A673 (cell line): ENCODE results near the gene C19orf73. TPM values are rescaled to one million over a fixed set of nuclear protein-coding genes. Genes with fewer than 3 reads are reported as not detected.

Source experiments
- BruUV-seq: library from RNA; stranded (reverse); fragments of 400-500 nt; replicated peaks from 2 replicates; lab custom pipeline; 2021; lab: Mats Ljungman, UMichigan
- CTCF ChIA-PET: fragments of 300-600 bp; sonication (Branson Sonifier 250); formaldehyde crosslinking; loops from one replicate; lab custom pipeline; 2022; ENCODE audit warnings: antibody characterized with exemption; lab: Charles Lee
- POLR2A ChIA-PET: fragments of 300-600 bp; sonication (Branson Sonifier 250); formaldehyde crosslinking; loops from one replicate; lab custom pipeline; 2022; ENCODE audit warnings: antibody characterized with exemption; ENCODE audit not compliant: low non-redundant PET; lab: Charles Lee
- DNase-seq: peaks from one replicate; pipeline ENCODE4 v3.0.0-alpha.2; 2015; ENCODE audit warnings: low spot score
- H3K27ac ChIP-seq: fragments of 200-600 bp; sonication (generic); 2 replicates; pipeline ENCODE4 v1.5.1; 2016; ENCODE audit warnings: mixed run types, low read depth, mild to moderate bottlenecking, mixed read lengths, antibody characterized with exemption, low read length; ENCODE audit not compliant: poor library complexity, severe bottlenecking
- H3K27me3 ChIP-seq: fragments of 200-600 bp; sonication (generic); replicated peaks from 2 replicates; pipeline ENCODE4 v1.6.1; 2017; ENCODE audit warnings: mixed run types, low read depth, mild to moderate bottlenecking, mixed read lengths, antibody characterized with exemption, low read length; ENCODE audit not compliant: insufficient read depth, poor library complexity
- H3K36me3 ChIP-seq: fragments of 200-600 bp; sonication (generic); 2 replicates; pipeline ENCODE4 v1.6.1; 2016; ENCODE audit warnings: mixed run types, mild to moderate bottlenecking, mixed read lengths, antibody characterized with exemption, low read length; ENCODE audit not compliant: insufficient read depth, poor library complexity, severe bottlenecking
- H3K4me1 ChIP-seq: fragments of 200-600 bp; sonication (generic); 2 replicates; pipeline ENCODE4 v1.6.1; 2017; ENCODE audit warnings: mixed run types, mild to moderate bottlenecking, mixed read lengths, antibody characterized with exemption, low read length; ENCODE audit not compliant: insufficient read depth, poor library complexity, severe bottlenecking
- H3K4me3 ChIP-seq: fragments of 200-600 bp; sonication (generic); 2 replicates; pipeline ENCODE4 v1.5.1; 2016; ENCODE audit warnings: low read depth, mixed run types, mild to moderate bottlenecking, mixed read lengths, low read length; ENCODE audit not compliant: poor library complexity, severe bottlenecking
- H3K9me3 ChIP-seq: fragments of 200-600 bp; sonication (generic); 2 replicates; pipeline ENCODE4 v1.6.1; 2016; ENCODE audit warnings: mixed run types, low read depth, mild to moderate bottlenecking, mixed read lengths, antibody characterized with exemption, low read length; ENCODE audit not compliant: poor library complexity, severe bottlenecking
- CTCF ChIP-seq: fragments of 300-800, 200-600 bp; sonication (generic); conservative IDR thresholded peaks from 2 replicates; pipeline ENCODE4 v1.5.1; 2017; ENCODE audit warnings: low read depth, mild to moderate bottlenecking, antibody characterized with exemption, low read length, moderate library complexity, mixed read lengths
- EZH2 ChIP-seq: fragments of 200-600 bp; sonication (generic); IDR thresholded peaks from 2 replicates; pipeline ENCODE4 v1.6.1; 2017; ENCODE audit warnings: borderline replicate concordance, low read depth, mild to moderate bottlenecking, mixed read lengths, antibody characterized with exemption, low read length; ENCODE audit not compliant: poor library complexity, severe bottlenecking
- intact Hi-C: fragments of 100-400 bp; cut with micrococcal nuclease; formaldehyde crosslinking; loops from one replicate; pipeline ENCODE4 v1.10.0; 2022; ENCODE audit not compliant: unreplicated experiment
- total RNA-seq: library from RNA; stranded (reverse); gene quantifications from 2 replicates; pipeline ENCODE4 v1.2.3, GENCODE V29; 2021

The C19orf73 gene
- total RNA-seq, 1 experiment from 2014 or later = 1.7 TPM

GRCh38 chr19:49135686-49136085 is 16.7 kb upstream of the C19orf73 start:
- no TSS peak for BruUV-seq
- H3K36me3 ChIP-seq = peaks cover 25% of the 10 kb centered on the region
- POLR2A ChIA-PET = no interaction called here
- intact Hi-C loops = no loop called here
- DNase-seq = no peak
- H3K4me3 ChIP-seq = no peak overlapping the region
- CTCF ChIA-PET = interaction anchor here (1.0 kb wide), 1 partner anchor 16 kb away, joined by 3 read pairs; no protein-coding TSS in a partner anchor
- no peaks in the 10 kb centered on the region for H3K9me3 ChIP-seq
- no peaks in the 10 kb centered on the region for H3K27me3 ChIP-seq
- TF ChIP-seq CTCF (no peak), EZH2 (no peak)
- H3K4me1 ChIP-seq = peaks cover 3% of the 10 kb centered on the region
- H3K27ac ChIP-seq = peak overlapping the region; percentile 54

GRCh38 chr19:49133621-49134454 is 14.9 kb upstream of the C19orf73 start:
- POLR2A ChIA-PET = no interaction called here
- BruUV-seq = no TSS peak
- no peak overlapping the region for H3K27ac ChIP-seq
- TF ChIP-seq CTCF (no peak), EZH2 (no peak)
- H3K9me3 ChIP-seq = no peaks in the 10 kb centered on the region
- peaks cover 11% of the 10 kb centered on the region for H3K4me1 ChIP-seq
- CTCF ChIA-PET = no interaction called here
- peaks cover 32% of the 10 kb centered on the region for H3K36me3 ChIP-seq
- no peaks in the 10 kb centered on the region for H3K27me3 ChIP-seq
- intact Hi-C loops = no loop called here
- DNase-seq = no peak
- H3K4me3 ChIP-seq = no peak overlapping the region

GRCh38 chr19:49132974-49133609 is 14.1 kb upstream of the C19orf73 start:
- no peak overlapping the region for H3K4me3 ChIP-seq
- DNase-seq = no peak
- ChIA-PET POLR2A (no interaction called here), CTCF (no interaction called here)
- H3K27me3 ChIP-seq = no peaks in the 10 kb centered on the region
- H3K9me3 ChIP-seq = no peaks in the 10 kb centered on the region
- H3K27ac ChIP-seq = no peak overlapping the region
- intact Hi-C loops = no loop called here
- H3K36me3 ChIP-seq = peaks cover 32% of the 10 kb centered on the region
- BruUV-seq = no TSS peak
- H3K4me1 ChIP-seq = peaks cover 15% of the 10 kb centered on the region
- TF ChIP-seq EZH2 (no peak), CTCF (no peak)
